H9 (cell line): ENCODE results near the gene FBXL14. TPM values are rescaled to one million over a fixed set of nuclear protein-coding genes. Genes with fewer than 3 reads are reported as not detected.

ENCODE experiments used
- DNase-seq: peaks from one replicate; pipeline ENCODE4 v3.0.0-alpha.2; 2017
- H2AFZ ChIP-seq: one replicate; pipeline ENCODE4 v1.6.1; 2013; ENCODE audit warnings: mild to moderate bottlenecking, low read length, control low read depth, moderate library complexity
- H2AK5ac ChIP-seq: 2 replicates; pipeline ENCODE4 v1.6.1; 2013; ENCODE audit warnings: low read length, control low read depth, mixed read lengths; ENCODE audit not compliant: insufficient read length
- H2BK120ac ChIP-seq: one replicate; pipeline ENCODE4 v1.6.1; 2013; ENCODE audit warnings: low read depth, mild to moderate bottlenecking, low read length, control low read depth, inconsistent platforms; ENCODE audit not compliant: poor library complexity, severe bottlenecking
- H2BK12ac ChIP-seq: 2 replicates; pipeline ENCODE4 v1.6.1; 2013; ENCODE audit warnings: low read length, control low read depth, mixed read lengths, low read depth; ENCODE audit not compliant: insufficient read length
- H2BK15ac ChIP-seq: 2 replicates; pipeline ENCODE4 v1.6.1; 2013; ENCODE audit warnings: low read depth, low read length, control low read depth
- H2BK20ac ChIP-seq: one replicate; pipeline ENCODE4 v1.6.1; 2013; ENCODE audit warnings: low read depth, mild to moderate bottlenecking, low read length, control low read depth, inconsistent platforms; ENCODE audit not compliant: poor library complexity, severe bottlenecking
- H2BK5ac ChIP-seq: 2 replicates; pipeline ENCODE4 v1.6.1; 2013; ENCODE audit warnings: low read length, control low read depth, mixed read lengths; ENCODE audit not compliant: insufficient read length
- H3K14ac ChIP-seq: 2 replicates; pipeline ENCODE4 v1.6.1; 2013; ENCODE audit warnings: low read length, control low read depth; ENCODE audit not compliant: insufficient read depth
- H3K18ac ChIP-seq: 2 replicates; pipeline ENCODE4 v1.6.1; 2013; ENCODE audit warnings: low read depth, mild to moderate bottlenecking, mixed read lengths, low read length, control low read depth; ENCODE audit not compliant: insufficient read length
- H3K23ac ChIP-seq: 2 replicates; pipeline ENCODE4 v1.6.1; 2013; ENCODE audit warnings: low read length, control low read depth, mixed read lengths, low read depth; ENCODE audit not compliant: insufficient read length
- H3K23me2 ChIP-seq: 2 replicates; pipeline ENCODE4 v1.6.1; 2013; ENCODE audit warnings: low read depth, mild to moderate bottlenecking, mixed read lengths, low read length, control low read depth; ENCODE audit not compliant: insufficient read length, poor library complexity, severe bottlenecking
- H3K27ac ChIP-seq: 2 replicates; pipeline ENCODE4 v1.5.1; 2013; ENCODE audit warnings: low read length, control low read depth, mixed read lengths, low read depth; ENCODE audit not compliant: insufficient read length
- H3K27me3 ChIP-seq: 2 replicates; pipeline ENCODE4 v1.6.1; 2013; ENCODE audit warnings: low read length, control low read depth, inconsistent platforms; ENCODE audit not compliant: insufficient read depth
- H3K4ac ChIP-seq: 2 replicates; pipeline ENCODE4 v1.6.1; 2013; ENCODE audit warnings: low read depth, mild to moderate bottlenecking, control low read depth, inconsistent platforms, low read length, moderate library complexity
- H3K4me1 ChIP-seq: 2 replicates; pipeline ENCODE4 v1.6.1; 2013; ENCODE audit warnings: low read length, control low read depth, inconsistent platforms; ENCODE audit not compliant: insufficient read depth
- H3K4me2 ChIP-seq: 2 replicates; pipeline ENCODE4 v1.6.1; 2013; ENCODE audit warnings: low read length, control low read depth, mixed read lengths; ENCODE audit not compliant: insufficient read length, insufficient read depth
- H3K56ac ChIP-seq: 2 replicates; pipeline ENCODE4 v1.6.1; 2013; ENCODE audit warnings: low read depth, mild to moderate bottlenecking, mixed read lengths, low read length, control low read depth; ENCODE audit not compliant: insufficient read length
- H3K79me1 ChIP-seq: 2 replicates; pipeline ENCODE4 v1.6.1; 2013; ENCODE audit warnings: low read depth, mild to moderate bottlenecking, moderate library complexity, low read length, control low read depth, inconsistent platforms; ENCODE audit not compliant: insufficient read depth, poor library complexity, severe bottlenecking
- H3K79me2 ChIP-seq: 2 replicates; pipeline ENCODE4 v1.6.1; 2013; ENCODE audit warnings: low read length, control low read depth, inconsistent platforms; ENCODE audit not compliant: insufficient read depth
- H3K9ac ChIP-seq: 2 replicates; pipeline ENCODE4 v1.6.1; 2013; ENCODE audit warnings: low read length, control low read depth, mixed read lengths; ENCODE audit not compliant: insufficient read length; ENCODE audit errors: extremely low read depth
- H3K9me3 ChIP-seq: one replicate; pipeline ENCODE4 v1.6.1; 2013; ENCODE audit warnings: low read depth, low read length, inconsistent platforms; ENCODE audit not compliant: control insufficient read depth
- H3T11ph ChIP-seq: one replicate; pipeline ENCODE4 v1.6.1; 2013; ENCODE audit warnings: mild to moderate bottlenecking, low read length, control low read depth, inconsistent platforms
- H4K20me1 ChIP-seq: one replicate; pipeline ENCODE4 v1.6.1; 2013; ENCODE audit not compliant: control insufficient read depth, insufficient read length, insufficient read depth
- H4K5ac ChIP-seq: 2 replicates; pipeline ENCODE4 v1.6.1; 2013; ENCODE audit warnings: low read depth, mild to moderate bottlenecking, mixed read lengths, low read length, control low read depth; ENCODE audit not compliant: insufficient read length
- H4K8ac ChIP-seq: replicated peaks from 2 replicates; pipeline ENCODE4 v1.6.1; 2013; ENCODE audit warnings: low read length, control low read depth, mixed read lengths, low read depth; ENCODE audit not compliant: insufficient read length
- H4K91ac ChIP-seq: 2 replicates; pipeline ENCODE4 v1.6.1; 2013; ENCODE audit warnings: low read depth, mild to moderate bottlenecking, moderate library complexity, mixed read lengths, low read length, control low read depth; ENCODE audit not compliant: insufficient read length
- H3K27ac Mint-ChIP-seq, 3 experiments: 2 replicates in 2 of 3; 3 replicates in 1 of 3; pipeline ENCODE4 v1.8.0; 2020 to 2021; ENCODE audit warnings: mixed read lengths in 3 of 3, mild to moderate bottlenecking in 1 of 3, moderate library complexity in 1 of 3
- H3K27me3 Mint-ChIP-seq: 2 replicates; pipeline ENCODE4 v1.8.0; 2021; ENCODE audit warnings: low read depth, mild to moderate bottlenecking, moderate library complexity, mixed read lengths
- H3K36me3 Mint-ChIP-seq, 3 experiments: 2 replicates in 2 of 3; 3 replicates in 1 of 3; pipeline ENCODE4 v1.8.0; 2020 to 2021; ENCODE audit warnings: low read depth in 3 of 3, mixed read lengths in 3 of 3; ENCODE audit not compliant: insufficient read depth in 1 of 3
- H3K4me1 Mint-ChIP-seq, 2 experiments: 2 replicates each; pipeline ENCODE4 v1.8.0; 2020; ENCODE audit warnings: mixed read lengths in 2 of 2
- H3K4me3 Mint-ChIP-seq, 2 experiments: 2 replicates in 1 of 2; 3 replicates in 1 of 2; pipeline ENCODE4 v1.8.0; 2020 to 2021; ENCODE audit warnings: mild to moderate bottlenecking in 2 of 2, mixed read lengths in 2 of 2, moderate library complexity in 1 of 2
- H3K9me3 Mint-ChIP-seq, 2 experiments: 2 replicates in 1 of 2; 3 replicates in 1 of 2; pipeline ENCODE4 v1.8.0; 2020; ENCODE audit warnings: mild to moderate bottlenecking in 2 of 2, mixed read lengths in 2 of 2, moderate library complexity in 1 of 2
- WGBS: extraction: QIAGEN DNeasy Blood & Tissue Kit; methylation state at CpG from one replicate; pipeline ENCODE4 v1.1.7; 2013; ENCODE audit warnings: missing lambda C conversion rate, low lambda C conversion rate, mixed read lengths; ENCODE audit not compliant: insufficient read length; ENCODE audit errors: extremely low coverage; 5-methylcytosine and 5-hydroxymethylcytosine counted together
- total RNA-seq: library from RNA; stranded (reverse); gene quantifications from 2 replicates; pipeline ENCODE4 v1.2.1, GENCODE V29; 2021
- TF ChIP-seq, protein P1 (sequence below): fragments of 200-600 bp; sonication (generic); conservative IDR thresholded peaks from 3 replicates; pipeline ENCODE4 v1.8.0; 2021; ENCODE audit warnings: antibody characterized with exemption, mild to moderate bottlenecking

Gene FBXL14
- total RNA-seq, 1 experiment from 2014 or later, result 15.6 TPM

DNA sequence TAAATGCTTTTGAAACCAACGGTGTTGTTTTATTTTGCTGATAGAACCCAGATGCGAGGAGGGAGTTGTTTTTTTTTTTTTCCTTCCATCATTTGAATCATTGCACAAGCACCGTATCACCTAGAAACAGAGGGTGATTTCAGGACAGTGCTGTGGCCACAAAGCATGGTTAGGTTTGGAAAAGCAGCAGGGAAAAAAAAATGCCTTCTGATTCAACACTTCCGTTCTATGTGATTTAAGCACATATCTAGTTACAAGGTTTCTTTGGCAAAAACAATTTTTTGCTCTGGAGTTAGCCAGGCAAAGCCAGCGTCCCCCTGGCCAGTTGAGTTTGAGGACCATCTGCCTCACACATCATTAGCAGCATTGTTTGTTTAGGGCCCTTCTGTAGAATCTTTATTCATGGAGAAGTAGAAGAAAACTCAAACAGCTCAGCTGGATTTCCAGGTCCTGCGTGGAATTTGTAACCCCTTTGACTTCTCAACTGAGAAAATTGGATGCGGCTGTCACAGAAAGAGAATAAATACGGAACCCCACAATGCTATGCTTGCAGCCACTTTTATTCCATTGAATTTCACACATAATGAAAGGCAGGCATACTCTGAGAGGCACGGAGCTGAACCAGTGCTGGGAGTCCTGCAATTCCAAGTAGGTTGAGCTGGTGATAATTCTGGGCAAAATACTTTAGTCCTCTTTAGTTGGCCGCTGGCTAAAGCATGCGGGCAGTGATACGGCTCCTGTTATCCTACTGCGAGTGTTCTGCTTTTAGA is 17.6 kb upstream of the FBXL14 start:
- H3K23ac ChIP-seq, result no peak overlapping the region
- H3K27ac ChIP-seq, result no peak overlapping the region
- peaks cover 36% of the 10 kb centered on the region for H3K27me3 Mint-ChIP-seq

More for the DNA sequence above, 17.6 kb upstream of the FBXL14 start:
- H3K27ac Mint-ChIP-seq, result no peak overlapping the region; a peak in 1 of 7 replicates
- no peaks in the 10 kb centered on the region for H4K20me1 ChIP-seq
- H3K9me3 ChIP-seq, result no peaks in the 10 kb centered on the region
- no peak overlapping the region for H3K4me2 ChIP-seq
- H3K27me3 ChIP-seq, result no peaks in the 10 kb centered on the region
- no peak overlapping the region for H3K14ac ChIP-seq
- no peaks in the 10 kb centered on the region for H3K4me1 ChIP-seq
- H2BK20ac ChIP-seq, result no peak overlapping the region
- no peak overlapping the region for H2BK12ac ChIP-seq
- no peak overlapping the region for H3T11ph ChIP-seq
- no peaks in the 10 kb centered on the region for H3K79me1 ChIP-seq
- no peak overlapping the region for H2BK15ac ChIP-seq
- H2AFZ ChIP-seq, result no peak overlapping the region
- no peak overlapping the region for H2BK5ac ChIP-seq
- no peak overlapping the region for H4K8ac ChIP-seq
- no peak overlapping the region for H2AK5ac ChIP-seq
- no peaks in the 10 kb centered on the region for H3K23me2 ChIP-seq
- H3K4ac ChIP-seq, result no peak overlapping the region
- H3K79me2 ChIP-seq, result no peaks in the 10 kb centered on the region
- H4K91ac ChIP-seq, result no peak overlapping the region
- TF ChIP-seq, protein P1, sequence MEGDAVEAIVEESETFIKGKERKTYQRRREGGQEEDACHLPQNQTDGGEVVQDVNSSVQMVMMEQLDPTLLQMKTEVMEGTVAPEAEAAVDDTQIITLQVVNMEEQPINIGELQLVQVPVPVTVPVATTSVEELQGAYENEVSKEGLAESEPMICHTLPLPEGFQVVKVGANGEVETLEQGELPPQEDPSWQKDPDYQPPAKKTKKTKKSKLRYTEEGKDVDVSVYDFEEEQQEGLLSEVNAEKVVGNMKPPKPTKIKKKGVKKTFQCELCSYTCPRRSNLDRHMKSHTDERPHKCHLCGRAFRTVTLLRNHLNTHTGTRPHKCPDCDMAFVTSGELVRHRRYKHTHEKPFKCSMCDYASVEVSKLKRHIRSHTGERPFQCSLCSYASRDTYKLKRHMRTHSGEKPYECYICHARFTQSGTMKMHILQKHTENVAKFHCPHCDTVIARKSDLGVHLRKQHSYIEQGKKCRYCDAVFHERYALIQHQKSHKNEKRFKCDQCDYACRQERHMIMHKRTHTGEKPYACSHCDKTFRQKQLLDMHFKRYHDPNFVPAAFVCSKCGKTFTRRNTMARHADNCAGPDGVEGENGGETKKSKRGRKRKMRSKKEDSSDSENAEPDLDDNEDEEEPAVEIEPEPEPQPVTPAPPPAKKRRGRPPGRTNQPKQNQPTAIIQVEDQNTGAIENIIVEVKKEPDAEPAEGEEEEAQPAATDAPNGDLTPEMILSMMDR, result no peak
- no peak overlapping the region for H3K9ac ChIP-seq
- H2BK120ac ChIP-seq, result no peak overlapping the region
- no peak for DNase-seq
- H3K36me3 Mint-ChIP-seq, result no peaks in the 10 kb centered on the region
- no CpG with 5 or more reads among the region's 13 CpGs for WGBS
- 0 out of 4 replicates have a peak, but pooled peaks cover 0 to 2% of the 10 kb centered on the region in 2 experiments for H3K4me1 Mint-ChIP-seq
- no peak overlapping the region for H3K4me3 Mint-ChIP-seq
- H4K5ac ChIP-seq, result no peak overlapping the region
- no peaks in the 10 kb centered on the region for H3K9me3 Mint-ChIP-seq
- no peak overlapping the region for H3K56ac ChIP-seq
- H3K18ac ChIP-seq, result no peak overlapping the region
